WTC11 (cell line): ENCODE results near the gene COX19. TPM values are rescaled to one million over a fixed set of nuclear protein-coding genes. Genes with fewer than 3 reads are reported as not detected.

Experiments
- ATAC-seq: fragments of 200-7000 bp; cut with Tn5 transposase; 2 replicates; pipeline ENCODE4 v1.10.0; 2021; ENCODE audit warnings: mild to moderate bottlenecking, moderate library complexity
- CTCF ChIA-PET: fragments of 300-600 bp; sonication (Branson Sonifier 250); formaldehyde crosslinking; loops from one replicate; lab custom pipeline; 2021; ENCODE audit warnings: antibody characterized with exemption; lab: Charles Lee
- POLR2A ChIA-PET: fragments of 350-600 bp; sonication (Branson Sonifier 250); formaldehyde crosslinking; loops from one replicate; lab custom pipeline; 2021; ENCODE audit warnings: antibody characterized with exemption; lab: Charles Lee
- DNase-seq: peaks from one replicate; pipeline ENCODE4 v3.0.0; 2021; ENCODE audit warnings: low spot score
- H3K27ac Mint-ChIP-seq: 2 replicates; pipeline ENCODE4 v1.8.0; 2021; ENCODE audit warnings: mixed read lengths
- H3K27me3 Mint-ChIP-seq: 2 replicates; pipeline ENCODE4 v1.8.0; 2021; ENCODE audit warnings: low read depth, mild to moderate bottlenecking, moderate library complexity, mixed read lengths
- H3K36me3 Mint-ChIP-seq: 2 replicates; pipeline ENCODE4 v1.8.0; 2021; ENCODE audit warnings: mixed read lengths
- H3K4me1 Mint-ChIP-seq: 2 replicates; pipeline ENCODE4 v1.8.0; 2022; ENCODE audit warnings: mixed read lengths
- H3K4me3 Mint-ChIP-seq: 2 replicates; pipeline ENCODE4 v1.8.0; 2021; ENCODE audit warnings: mild to moderate bottlenecking, moderate library complexity, mixed read lengths
- H3K9me3 Mint-ChIP-seq: 2 replicates; pipeline ENCODE4 v1.8.0; 2021; ENCODE audit warnings: mixed read lengths
- AFF4 ChIP-seq: sonication (generic); formaldehyde crosslinking; IDR thresholded peaks from 2 replicates; pipeline ENCODE4 v1.8.1; 2023; ENCODE audit warnings: mild to moderate bottlenecking, missing genetic modification reagents, borderline replicate concordance
- AR ChIP-seq: fragments of 250-450 bp; sonication (Bioruptor Pico); IDR thresholded peaks from 2 replicates; pipeline ENCODE4 v1.9.0; 2021; ENCODE audit warnings: mild to moderate bottlenecking
- ATF1 ChIP-seq: sonication (generic); formaldehyde crosslinking; IDR thresholded peaks from 2 replicates; pipeline ENCODE4 v1.8.1; 2023; ENCODE audit warnings: mild to moderate bottlenecking, moderate library complexity, missing genetic modification reagents
- CREB1 ChIP-seq: sonication (generic); formaldehyde crosslinking; IDR thresholded peaks from 2 replicates; pipeline ENCODE4 v1.8.0; 2023; ENCODE audit warnings: mild to moderate bottlenecking, missing genetic modification reagents
- CREM ChIP-seq: sonication (generic); formaldehyde crosslinking; IDR thresholded peaks from 2 replicates; pipeline ENCODE4 v1.8.1; 2022; ENCODE audit warnings: mild to moderate bottlenecking, missing genetic modification reagents, moderate library complexity
- JAZF1 ChIP-seq: fragments of 250-450 bp; sonication (Bioruptor Pico); IDR thresholded peaks from 2 replicates; pipeline ENCODE4 v1.9.0; 2021; ENCODE audit warnings: moderate library complexity, mild to moderate bottlenecking, inconsistent platforms
- NFE2L1 ChIP-seq: sonication (generic); formaldehyde crosslinking; IDR thresholded peaks from 2 replicates; pipeline ENCODE4 v1.8.1; 2023; ENCODE audit warnings: missing genetic modification reagents
- NR2C2 ChIP-seq: sonication (generic); formaldehyde crosslinking; IDR thresholded peaks from 2 replicates; pipeline ENCODE4 v1.8.0; 2022; ENCODE audit warnings: mild to moderate bottlenecking, missing genetic modification reagents
- NR3C1 ChIP-seq: sonication (generic); formaldehyde crosslinking; conservative IDR thresholded peaks from 2 replicates; pipeline ENCODE4 v1.8.1; 2023; ENCODE audit warnings: low read depth, mild to moderate bottlenecking, missing genetic modification reagents
- SP1 ChIP-seq: sonication (generic); formaldehyde crosslinking; conservative IDR thresholded peaks from 2 replicates; pipeline ENCODE4 v1.8.1; 2022; ENCODE audit warnings: missing genetic modification reagents
- ZBTB21 ChIP-seq: sonication (generic); formaldehyde crosslinking; IDR thresholded peaks from 2 replicates; pipeline ENCODE4 v1.8.1; 2023; ENCODE audit warnings: mild to moderate bottlenecking, missing genetic modification reagents, borderline replicate concordance
- ZNF219 ChIP-seq: sonication (generic); formaldehyde crosslinking; IDR thresholded peaks from 2 replicates; pipeline ENCODE4 v1.8.0; 2023; ENCODE audit warnings: missing genetic modification reagents, mild to moderate bottlenecking, borderline replicate concordance
- ZNF671 ChIP-seq: fragments of 250-450 bp; sonication (Bioruptor Pico); IDR thresholded peaks from 2 replicates; pipeline ENCODE4 v1.8.0; 2021; ENCODE audit warnings: mild to moderate bottlenecking
- total RNA-seq: library from RNA; stranded (reverse); gene quantifications from 3 replicates; pipeline ENCODE4 v1.2.3, GENCODE V29; 2021
- TF ChIP-seq, protein P1 (sequence below): fragments of 250-450 bp; sonication (Bioruptor Pico); IDR thresholded peaks from 2 replicates; pipeline ENCODE4 v2.1.2; 2022; ENCODE audit warnings: mild to moderate bottlenecking, moderate library complexity
- TF ChIP-seq, protein P2 (sequence below): fragments of 250-450 bp; sonication (Bioruptor Pico); IDR thresholded peaks from 2 replicates; pipeline ENCODE4 v1.9.0; 2021; ENCODE audit warnings: mild to moderate bottlenecking
- TF ChIP-seq, protein P3 (sequence below): fragments of 250-450 bp; sonication (Bioruptor Pico); IDR thresholded peaks from 2 replicates; pipeline ENCODE4 v1.8.0; 2021; ENCODE audit warnings: mild to moderate bottlenecking
- TF ChIP-seq, protein P4 (sequence below): sonication (generic); formaldehyde crosslinking; IDR thresholded peaks from 2 replicates; pipeline ENCODE4 v1.8.1; 2022; ENCODE audit warnings: low read depth, missing genetic modification reagents, borderline replicate concordance
- TF ChIP-seq, protein P5 (sequence below): sonication (generic); formaldehyde crosslinking; IDR thresholded peaks from 2 replicates; pipeline ENCODE4 v1.8.0; 2022; ENCODE audit warnings: mild to moderate bottlenecking, missing genetic modification reagents

COX19 gene
- total RNA-seq, 1 experiment from 2014 or later: 13.2 TPM

DNA sequence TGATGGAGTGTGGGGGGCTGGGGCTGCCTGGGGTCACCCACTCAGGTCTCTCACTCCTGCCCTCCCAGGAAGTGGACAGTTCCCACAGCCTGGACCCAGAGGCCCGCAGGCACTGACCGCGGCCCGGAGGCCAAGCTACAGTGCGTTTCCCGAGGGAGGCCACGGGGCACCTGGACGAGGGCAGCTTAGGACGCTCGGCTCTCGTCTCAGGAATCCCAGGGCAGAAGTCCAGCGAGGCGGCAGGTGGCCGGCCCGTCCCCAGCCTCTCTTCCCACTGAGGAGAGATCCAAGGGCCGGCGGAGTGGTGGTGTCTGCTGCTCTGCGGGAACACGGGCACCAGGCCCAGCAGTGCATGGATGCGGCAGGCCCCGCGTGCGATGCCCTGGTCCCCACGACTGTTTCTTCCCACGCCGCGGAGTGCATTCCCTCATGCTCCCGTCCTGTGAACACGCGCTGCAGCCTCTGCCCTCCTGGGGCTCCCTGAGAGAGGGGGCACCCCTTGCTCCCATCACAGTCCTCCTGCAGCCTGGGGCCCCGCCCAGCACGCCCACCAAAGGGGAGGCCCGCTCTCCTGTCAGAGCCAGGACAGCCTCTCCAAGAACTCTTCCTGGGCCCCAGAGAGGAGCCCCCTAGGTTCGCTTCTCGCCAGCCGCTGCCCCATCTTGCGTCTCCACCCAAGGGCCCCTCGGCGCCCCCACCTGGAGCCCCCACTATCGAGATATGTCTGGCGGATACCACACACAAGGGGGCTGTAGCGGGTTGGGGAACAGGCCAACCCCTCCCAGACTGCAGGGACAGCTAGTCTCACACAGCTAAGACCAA, 44.7 kb upstream of the COX19 start:
- H3K36me3 Mint-ChIP-seq: no peaks in the 10 kb centered on the region; the same call in 1 of the 2 replicates
- H3K9me3 Mint-ChIP-seq: no peaks in the 10 kb centered on the region
- H3K27ac Mint-ChIP-seq: no peak overlapping the region
- no peak for TF ChIP-seq ZBTB21 (CRISPR knock-in tag)
- TF ChIP-seq NFE2L1 (CRISPR knock-in tag): no peak
- TF ChIP-seq CREM: no peak
- no peak for TF ChIP-seq ZNF219 (CRISPR knock-in tag)
- no peak for TF ChIP-seq SP1 (CRISPR knock-in tag)
- TF ChIP-seq, protein P1, sequence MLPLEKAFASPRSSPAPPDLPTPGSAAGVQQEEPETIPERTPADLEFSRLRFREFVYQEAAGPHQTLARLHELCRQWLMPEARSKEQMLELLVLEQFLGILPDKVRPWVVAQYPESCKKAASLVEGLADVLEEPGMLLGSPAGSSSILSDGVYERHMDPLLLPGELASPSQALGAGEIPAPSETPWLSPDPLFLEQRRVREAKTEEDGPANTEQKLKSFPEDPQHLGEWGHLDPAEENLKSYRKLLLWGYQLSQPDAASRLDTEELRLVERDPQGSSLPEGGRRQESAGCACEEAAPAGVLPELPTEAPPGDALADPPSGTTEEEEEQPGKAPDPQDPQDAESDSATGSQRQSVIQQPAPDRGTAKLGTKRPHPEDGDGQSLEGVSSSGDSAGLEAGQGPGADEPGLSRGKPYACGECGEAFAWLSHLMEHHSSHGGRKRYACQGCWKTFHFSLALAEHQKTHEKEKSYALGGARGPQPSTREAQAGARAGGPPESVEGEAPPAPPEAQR (CRISPR knock-in tag): no peak
- no peak for TF ChIP-seq ZNF671 (CRISPR knock-in tag)
- TF ChIP-seq AFF4 (CRISPR knock-in tag): no peak
- TF ChIP-seq, protein P2, sequence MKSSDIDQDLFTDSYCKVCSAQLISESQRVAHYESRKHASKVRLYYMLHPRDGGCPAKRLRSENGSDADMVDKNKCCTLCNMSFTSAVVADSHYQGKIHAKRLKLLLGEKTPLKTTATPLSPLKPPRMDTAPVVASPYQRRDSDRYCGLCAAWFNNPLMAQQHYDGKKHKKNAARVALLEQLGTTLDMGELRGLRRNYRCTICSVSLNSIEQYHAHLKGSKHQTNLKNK (CRISPR knock-in tag): no peak
- TF ChIP-seq, protein P3, sequence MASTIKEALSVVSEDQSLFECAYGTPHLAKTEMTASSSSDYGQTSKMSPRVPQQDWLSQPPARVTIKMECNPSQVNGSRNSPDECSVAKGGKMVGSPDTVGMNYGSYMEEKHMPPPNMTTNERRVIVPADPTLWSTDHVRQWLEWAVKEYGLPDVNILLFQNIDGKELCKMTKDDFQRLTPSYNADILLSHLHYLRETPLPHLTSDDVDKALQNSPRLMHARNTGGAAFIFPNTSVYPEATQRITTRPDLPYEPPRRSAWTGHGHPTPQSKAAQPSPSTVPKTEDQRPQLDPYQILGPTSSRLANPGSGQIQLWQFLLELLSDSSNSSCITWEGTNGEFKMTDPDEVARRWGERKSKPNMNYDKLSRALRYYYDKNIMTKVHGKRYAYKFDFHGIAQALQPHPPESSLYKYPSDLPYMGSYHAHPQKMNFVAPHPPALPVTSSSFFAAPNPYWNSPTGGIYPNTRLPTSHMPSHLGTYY: no peak
- ChIA-PET POLR2A (no interaction called here), CTCF (interaction anchor here (0.7 to 3.7 kb wide), 7 partner anchors 22 to 488 kb away, joined by 3 to 20 read pairs (median 5); no protein-coding TSS in a partner anchor)
- ATAC-seq: peak; percentile 14; the same call in 1 of the 2 replicates
- no peak for DNase-seq
- H3K27me3 Mint-ChIP-seq: no peaks in the 10 kb centered on the region
- H3K4me3 Mint-ChIP-seq: no peak overlapping the region
- H3K4me1 Mint-ChIP-seq: no peaks in the 10 kb centered on the region

- no peak for DNase-seq
- Mint-ChIP-seq H3K4me3 (no peak overlapping the region), H3K27me3 (no peaks in the 10 kb centered on the region), H3K4me1 (no peaks in the 10 kb centered on the region), H3K9me3 (no peaks in the 10 kb centered on the region), H3K27ac (no peak overlapping the region), H3K36me3 (no peaks in the 10 kb centered on the region; the same call in 1 of the 2 replicates)
- CTCF ChIA-PET: interaction anchor here (0.7 to 3.7 kb wide), 5 partner anchors 22 to 488 kb away, joined by 3 to 20 read pairs (median 4); no protein-coding TSS in a partner anchor
- ATAC-seq: no peak
- POLR2A ChIA-PET: no interaction called here
- TF ChIP-seq NR3C1: no peak
- no peak for TF ChIP-seq CREB1 (CRISPR knock-in tag)
- TF ChIP-seq AR: no peak
- TF ChIP-seq, protein P4, sequence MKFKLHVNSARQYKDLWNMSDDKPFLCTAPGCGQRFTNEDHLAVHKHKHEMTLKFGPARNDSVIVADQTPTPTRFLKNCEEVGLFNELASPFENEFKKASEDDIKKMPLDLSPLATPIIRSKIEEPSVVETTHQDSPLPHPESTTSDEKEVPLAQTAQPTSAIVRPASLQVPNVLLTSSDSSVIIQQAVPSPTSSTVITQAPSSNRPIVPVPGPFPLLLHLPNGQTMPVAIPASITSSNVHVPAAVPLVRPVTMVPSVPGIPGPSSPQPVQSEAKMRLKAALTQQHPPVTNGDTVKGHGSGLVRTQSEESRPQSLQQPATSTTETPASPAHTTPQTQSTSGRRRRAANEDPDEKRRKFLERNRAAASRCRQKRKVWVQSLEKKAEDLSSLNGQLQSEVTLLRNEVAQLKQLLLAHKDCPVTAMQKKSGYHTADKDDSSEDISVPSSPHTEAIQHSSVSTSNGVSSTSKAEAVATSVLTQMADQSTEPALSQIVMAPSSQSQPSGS (CRISPR knock-in tag): no peak
- no peak for TF ChIP-seq NR2C2 (CRISPR knock-in tag)
- TF ChIP-seq, protein P5, sequence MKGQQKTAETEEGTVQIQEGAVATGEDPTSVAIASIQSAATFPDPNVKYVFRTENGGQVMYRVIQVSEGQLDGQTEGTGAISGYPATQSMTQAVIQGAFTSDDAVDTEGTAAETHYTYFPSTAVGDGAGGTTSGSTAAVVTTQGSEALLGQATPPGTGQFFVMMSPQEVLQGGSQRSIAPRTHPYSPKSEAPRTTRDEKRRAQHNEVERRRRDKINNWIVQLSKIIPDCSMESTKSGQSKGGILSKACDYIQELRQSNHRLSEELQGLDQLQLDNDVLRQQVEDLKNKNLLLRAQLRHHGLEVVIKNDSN (CRISPR knock-in tag): no peak
- TF ChIP-seq ATF1 (CRISPR knock-in tag): no peak
- TF ChIP-seq JAZF1 (CRISPR knock-in tag): no peak
These were observed 44.0 kb upstream of the COX19 start for GRCh38 chr7:1019255-1019785.
